MM.1S (cell line): ENCODE data around the gene GALNT9.

Experiments
- DNase-seq: peaks from one replicate; pipeline ENCODE4 v3.0.0-alpha.2; 2015
- H2AFZ ChIP-seq: fragments of 300-600 bp; sonication (generic); 2 replicates; pipeline ENCODE4 v1.6.0; 2016; ENCODE audit warnings: antibody characterized with exemption, low read length
- H3F3A ChIP-seq: fragments of 300-600 bp; sonication (generic); 2 replicates; pipeline ENCODE4 v1.6.1; 2016; ENCODE audit warnings: mild to moderate bottlenecking, antibody characterized with exemption, low read length, moderate library complexity, mixed read lengths; ENCODE audit not compliant: insufficient read depth
- H3K27ac ChIP-seq: fragments of 300-600 bp; sonication (generic); 2 replicates; pipeline ENCODE4 v1.5.1; 2016; ENCODE audit warnings: mild to moderate bottlenecking, low read length
- H3K27me3 ChIP-seq: fragments of 300-600 bp; sonication (generic); replicated peaks from 2 replicates; pipeline ENCODE4 v1.6.0; 2016; ENCODE audit warnings: low read length; ENCODE audit not compliant: insufficient read depth
- H3K36me3 ChIP-seq: fragments of 300-600 bp; sonication (generic); replicated peaks from 2 replicates; pipeline ENCODE4 v1.6.1; 2016; ENCODE audit warnings: mild to moderate bottlenecking, low read length, mixed read lengths; ENCODE audit not compliant: insufficient read depth
- H3K4me1 ChIP-seq: fragments of 300-600 bp; sonication (generic); 2 replicates; pipeline ENCODE4 v1.6.1; 2016; ENCODE audit warnings: low read length, mixed read lengths
- H3K4me2 ChIP-seq: fragments of 300-600 bp; sonication (generic); 2 replicates; pipeline ENCODE4 v1.6.0; 2016; ENCODE audit warnings: low read depth, low read length
- H3K4me3 ChIP-seq: fragments of 300-600 bp; sonication (generic); 2 replicates; pipeline ENCODE4 v1.5.1; 2016; ENCODE audit warnings: low read length, mixed read lengths
- H3K79me2 ChIP-seq: fragments of 300-600 bp; sonication (generic); 2 replicates; pipeline ENCODE4 v1.6.1; 2016; ENCODE audit warnings: mixed run types, low read length, mixed read lengths
- H3K9ac ChIP-seq: fragments of 300-600 bp; sonication (generic); 2 replicates; pipeline ENCODE4 v1.6.1; 2016; ENCODE audit warnings: low read length, mixed read lengths
- H3K9me2 ChIP-seq: fragments of 300-600 bp; sonication (generic); replicated peaks from 2 replicates; pipeline ENCODE4 v1.6.1; 2016; ENCODE audit warnings: mild to moderate bottlenecking, low read length, mixed read lengths; ENCODE audit not compliant: insufficient read depth
- H3K9me3 ChIP-seq: fragments of 300-600 bp; sonication (generic); replicated peaks from 2 replicates; pipeline ENCODE4 v1.6.1; 2016; ENCODE audit warnings: mild to moderate bottlenecking, low read length, mixed read lengths; ENCODE audit not compliant: insufficient read depth
- H4K20me1 ChIP-seq: fragments of 300-600 bp; sonication (generic); 2 replicates; pipeline ENCODE4 v1.6.1; 2016; ENCODE audit warnings: mild to moderate bottlenecking, low read length, moderate library complexity, mixed read lengths; ENCODE audit not compliant: insufficient read depth
- EZH2 ChIP-seq: fragments of 300-600 bp; sonication (generic); optimal IDR thresholded peaks from 2 replicates; pipeline ENCODE3; 2017; ENCODE audit warnings: low read depth, mild to moderate bottlenecking, antibody characterized with exemption, low read length, mixed read lengths
- EZH2phosphoT487 ChIP-seq: fragments of 300-600 bp; sonication (generic); IDR thresholded peaks from 2 replicates; pipeline ENCODE4 v1.6.1; 2018; ENCODE audit warnings: antibody characterized with exemption, low read length
- TF ChIP-seq, protein P1 (sequence below): fragments of 300-600 bp; sonication (generic); IDR thresholded peaks from 2 replicates; pipeline ENCODE4 v1.5.1; 2016; ENCODE audit warnings: antibody characterized with exemption, low read length, mixed read lengths

Gene GALNT9

DNA sequence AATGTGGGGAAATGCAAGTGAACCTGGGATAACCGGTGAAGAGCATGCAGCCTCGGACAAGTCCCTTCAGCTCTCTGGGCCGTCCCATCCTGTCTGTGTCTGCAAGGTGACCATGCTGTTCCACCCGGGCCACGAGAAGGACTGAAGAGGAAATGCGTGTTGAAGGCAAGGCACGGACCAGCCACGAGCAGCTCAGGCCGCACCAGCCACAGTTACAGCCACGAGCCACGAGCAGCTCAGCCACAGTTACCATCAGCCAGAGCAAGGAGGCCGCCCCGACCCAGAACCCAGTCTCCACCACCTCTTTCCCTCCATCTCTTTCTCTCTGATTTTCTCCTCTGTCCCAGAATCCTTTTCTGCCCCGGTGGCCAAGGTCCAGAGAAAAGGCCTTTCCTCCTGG lies 18.8 kb upstream of the GALNT9 start:
- no peak for DNase-seq
- Histone ChIP-seq H3F3A (no peaks in the 10 kb centered on the region), H3K36me3 (no peaks in the 10 kb centered on the region), H3K9me2 (no peaks in the 10 kb centered on the region), H3K9ac (no peak overlapping the region), H3K9me3 (no peaks in the 10 kb centered on the region), H3K27ac (no peak overlapping the region), H3K4me3 (no peak overlapping the region), H3K4me1 (no peaks in the 10 kb centered on the region), H3K4me2 (no peak overlapping the region), H3K79me2 (no peaks in the 10 kb centered on the region), H4K20me1 (no peaks in the 10 kb centered on the region), H2AFZ (no peak overlapping the region), H3K27me3 (peaks cover 18% of the 10 kb centered on the region)
- no peak for TF ChIP-seq EZH2phosphoT487
- TF ChIP-seq, protein P1, sequence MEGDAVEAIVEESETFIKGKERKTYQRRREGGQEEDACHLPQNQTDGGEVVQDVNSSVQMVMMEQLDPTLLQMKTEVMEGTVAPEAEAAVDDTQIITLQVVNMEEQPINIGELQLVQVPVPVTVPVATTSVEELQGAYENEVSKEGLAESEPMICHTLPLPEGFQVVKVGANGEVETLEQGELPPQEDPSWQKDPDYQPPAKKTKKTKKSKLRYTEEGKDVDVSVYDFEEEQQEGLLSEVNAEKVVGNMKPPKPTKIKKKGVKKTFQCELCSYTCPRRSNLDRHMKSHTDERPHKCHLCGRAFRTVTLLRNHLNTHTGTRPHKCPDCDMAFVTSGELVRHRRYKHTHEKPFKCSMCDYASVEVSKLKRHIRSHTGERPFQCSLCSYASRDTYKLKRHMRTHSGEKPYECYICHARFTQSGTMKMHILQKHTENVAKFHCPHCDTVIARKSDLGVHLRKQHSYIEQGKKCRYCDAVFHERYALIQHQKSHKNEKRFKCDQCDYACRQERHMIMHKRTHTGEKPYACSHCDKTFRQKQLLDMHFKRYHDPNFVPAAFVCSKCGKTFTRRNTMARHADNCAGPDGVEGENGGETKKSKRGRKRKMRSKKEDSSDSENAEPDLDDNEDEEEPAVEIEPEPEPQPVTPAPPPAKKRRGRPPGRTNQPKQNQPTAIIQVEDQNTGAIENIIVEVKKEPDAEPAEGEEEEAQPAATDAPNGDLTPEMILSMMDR = no peak
- no peak for TF ChIP-seq EZH2

DNA sequence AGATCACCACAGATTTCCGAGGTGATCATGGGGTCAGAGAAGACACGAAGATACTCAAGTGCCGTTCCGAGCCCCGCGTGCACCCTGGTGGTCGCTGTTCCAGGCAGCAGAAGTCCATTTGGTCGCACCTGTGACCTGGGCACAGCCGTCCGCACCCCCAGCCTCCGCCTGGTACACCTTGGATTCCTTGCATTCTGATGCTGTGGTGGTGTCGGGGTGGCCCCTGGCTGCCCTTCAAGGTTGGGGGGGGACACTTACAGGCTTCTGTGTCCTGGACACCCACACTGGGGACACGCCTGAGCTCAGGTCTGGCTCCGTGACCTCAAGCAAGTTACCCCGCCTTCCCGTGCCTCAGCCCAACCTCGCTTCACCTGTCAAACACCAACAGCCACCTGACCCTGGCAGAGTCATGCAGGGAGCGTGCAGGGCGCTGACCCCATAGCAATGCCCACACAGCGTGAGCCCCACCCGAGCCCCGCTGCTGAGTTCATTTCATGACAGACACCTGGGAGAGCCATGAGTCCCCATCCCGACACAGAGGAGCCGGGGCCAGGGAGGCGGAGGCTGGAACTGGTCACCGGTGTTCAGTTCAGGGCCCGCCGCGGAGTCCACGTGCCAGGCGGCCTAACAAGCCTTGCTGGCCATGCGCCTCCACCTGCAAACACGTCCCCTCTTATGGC lies 17.9 kb upstream of the GALNT9 start:
- H3K36me3 ChIP-seq = no peaks in the 10 kb centered on the region
- no peaks in the 10 kb centered on the region for H3K4me1 ChIP-seq
- H3K4me3 ChIP-seq = no peak overlapping the region
- no peak overlapping the region for H2AFZ ChIP-seq
- DNase-seq = no peak
- H3K4me2 ChIP-seq = no peak overlapping the region
- no peaks in the 10 kb centered on the region for H3F3A ChIP-seq
- peaks cover 18% of the 10 kb centered on the region for H3K27me3 ChIP-seq
- no peaks in the 10 kb centered on the region for H4K20me1 ChIP-seq
- TF ChIP-seq, protein P1 = no peak
- TF ChIP-seq EZH2phosphoT487 (no peak), EZH2 (no peak)
- H3K27ac ChIP-seq = no peak overlapping the region
- H3K9ac ChIP-seq = no peak overlapping the region
- H3K9me3 ChIP-seq = no peaks in the 10 kb centered on the region
- no peaks in the 10 kb centered on the region for H3K79me2 ChIP-seq
- no peaks in the 10 kb centered on the region for H3K9me2 ChIP-seq

DNA sequence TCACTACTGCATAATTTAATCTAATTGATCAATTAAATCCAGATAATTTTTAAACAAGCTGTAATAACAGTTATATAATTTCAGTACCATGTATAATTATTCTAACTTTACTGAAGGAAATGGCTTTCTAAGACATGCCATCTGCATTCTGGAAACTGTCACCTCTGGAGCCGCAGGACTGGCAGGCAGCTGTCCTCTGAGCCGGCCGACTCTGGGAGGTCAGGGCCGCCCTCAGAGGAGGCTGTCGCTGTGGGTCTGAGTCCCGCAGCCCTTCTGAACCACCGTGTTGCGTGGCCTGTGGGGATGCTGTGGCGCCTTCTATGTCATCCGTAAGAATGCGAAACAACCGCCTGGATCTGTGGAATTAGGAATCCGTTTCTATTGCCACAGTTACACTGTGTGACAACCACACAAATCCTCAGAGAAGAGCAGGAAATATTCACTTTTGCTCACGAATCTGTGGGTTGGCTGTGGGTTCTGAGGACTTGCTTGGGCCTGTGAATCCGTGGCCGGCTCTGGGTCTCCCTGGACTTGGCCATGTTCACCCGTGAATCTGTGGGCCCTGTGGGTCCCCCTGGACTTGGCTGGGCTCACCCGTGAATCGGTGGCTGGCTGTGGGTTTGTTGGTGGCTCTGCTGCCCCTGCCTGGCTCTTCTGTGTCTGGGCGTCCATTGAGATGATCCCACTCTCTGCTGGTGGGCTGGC lies 17.2 kb upstream of the GALNT9 start:
- Histone ChIP-seq H3K4me2 (no peak overlapping the region), H4K20me1 (no peaks in the 10 kb centered on the region), H3K27me3 (peaks cover 18% of the 10 kb centered on the region), H3K9ac (no peak overlapping the region), H3K9me2 (no peaks in the 10 kb centered on the region), H3K4me1 (no peaks in the 10 kb centered on the region), H3K27ac (no peak overlapping the region), H2AFZ (no peak overlapping the region), H3F3A (no peaks in the 10 kb centered on the region), H3K79me2 (no peaks in the 10 kb centered on the region), H3K9me3 (no peaks in the 10 kb centered on the region), H3K4me3 (no peak overlapping the region), H3K36me3 (no peaks in the 10 kb centered on the region)
- no peak for DNase-seq
- TF ChIP-seq, protein P1 = no peak
- no peak for TF ChIP-seq EZH2phosphoT487
- no peak for TF ChIP-seq EZH2
